ENCODE results near the gene SLC25A42.
"Not testable (repeated sequence)": the region's sequence is repeated elsewhere in the genome, so short reads cannot be mapped to it uniquely, and the experiment has no call there.

The SLC25A42 gene

DNA sequence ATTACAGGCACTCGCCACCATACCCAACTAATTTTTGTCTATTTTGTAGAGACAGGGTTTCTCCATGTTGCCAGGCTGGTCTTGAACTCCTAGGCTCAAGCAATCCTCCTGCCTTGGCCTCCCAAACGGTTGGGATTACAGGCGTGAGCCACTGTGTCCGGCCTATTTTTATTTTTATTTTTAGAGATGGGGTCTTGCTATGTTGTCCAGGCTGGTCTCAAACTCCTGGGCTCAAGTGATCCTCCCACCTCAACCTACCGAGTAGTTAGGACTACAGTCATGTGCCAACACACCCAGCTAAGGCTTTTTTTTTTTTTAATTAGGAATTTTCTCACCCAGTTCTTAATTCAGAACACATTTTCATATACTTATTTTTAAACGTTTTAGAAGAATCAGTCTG is 71.9 kb downstream of the SLC25A42 start:
- not testable (repeated sequence) for DNase-seq (ENCODE audit: low read depth)

GRCh38 chr19:19137556-19138108 is 73.8 kb downstream of the SLC25A42 start:
- no peak for DNase-seq (ENCODE audit: low read depth)

DNA sequence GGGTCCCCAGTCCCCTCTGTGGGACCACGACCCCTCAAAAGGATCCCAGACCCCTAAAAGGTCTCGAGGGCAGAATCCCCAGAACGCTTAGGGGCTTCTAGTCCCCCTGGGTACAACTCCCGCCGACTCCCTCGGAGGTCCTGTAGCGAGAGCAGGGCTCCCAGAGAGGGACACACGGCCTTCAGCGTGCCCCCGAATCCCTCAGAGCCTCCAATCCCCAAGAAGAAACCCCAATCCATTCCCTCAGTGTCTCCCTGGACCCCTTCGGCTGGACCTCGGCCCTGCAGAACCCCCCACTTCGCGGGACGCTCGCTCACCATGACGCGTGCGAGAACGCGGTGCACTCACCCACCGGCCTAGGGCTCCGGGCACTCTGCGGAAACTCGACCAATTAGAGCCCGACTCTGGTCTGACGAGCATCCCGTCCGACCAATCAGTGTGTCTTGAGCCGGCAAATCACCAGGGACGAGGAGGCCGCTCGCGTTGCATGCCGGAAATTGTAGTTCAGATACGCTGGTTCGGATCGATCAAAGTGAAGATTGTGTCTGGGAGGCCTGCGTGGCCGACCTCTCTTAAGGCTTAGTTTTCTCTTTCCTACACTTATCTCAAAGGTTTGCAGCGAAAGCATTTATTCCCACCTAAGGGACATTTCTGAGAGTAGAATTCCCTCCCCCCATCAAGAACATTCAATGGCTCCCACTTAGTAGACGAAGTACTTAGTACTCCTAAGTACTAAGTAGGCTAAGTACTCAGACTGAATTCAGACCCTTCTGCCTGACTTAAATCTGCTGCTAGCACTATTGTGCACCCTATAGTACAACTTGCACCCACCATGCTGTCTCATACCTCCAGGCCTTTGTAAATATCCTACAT is 74.6 kb downstream of the SLC25A42 start, which contains the start of gene TMEM161A:
TSS of gene TMEM161A (minus strand) at position 370 of the 873 bp plus-strand sequence. CDS start at position 320, 50 bp downstream.
- DNase-seq (ENCODE audit: low read depth) = peak; percentile 94

GRCh38 chr19:19139876-19140229 is 76.1 kb downstream of the SLC25A42 start:
- DNase-seq (ENCODE audit: low read depth) = no peak

GRCh38 chr19:19140476-19140875 is 76.7 kb downstream of the SLC25A42 start:
- no peak for DNase-seq (ENCODE audit: low read depth)

DNA sequence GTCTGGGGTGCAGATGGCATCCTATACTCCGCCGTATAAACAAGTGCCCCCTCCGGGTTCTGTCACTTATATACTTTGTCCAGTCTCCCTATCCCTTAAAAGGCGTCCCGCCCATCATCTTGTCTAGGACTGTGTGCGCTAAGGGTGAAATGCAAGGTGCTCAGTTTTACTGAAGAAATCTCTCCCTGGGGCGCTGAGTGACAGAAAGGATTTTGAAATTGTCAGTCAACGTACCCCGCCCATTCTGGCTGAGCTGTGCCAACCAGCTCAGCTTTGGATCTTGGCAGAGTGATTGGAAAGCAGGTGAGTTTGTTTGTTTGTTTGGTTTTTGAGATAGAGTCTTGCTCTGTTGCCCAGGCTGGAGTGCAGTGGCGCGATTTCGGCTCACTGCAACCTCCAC is 78.6 kb downstream of the SLC25A42 start:
- DNase-seq (ENCODE audit: low read depth) = no peak

DNA sequence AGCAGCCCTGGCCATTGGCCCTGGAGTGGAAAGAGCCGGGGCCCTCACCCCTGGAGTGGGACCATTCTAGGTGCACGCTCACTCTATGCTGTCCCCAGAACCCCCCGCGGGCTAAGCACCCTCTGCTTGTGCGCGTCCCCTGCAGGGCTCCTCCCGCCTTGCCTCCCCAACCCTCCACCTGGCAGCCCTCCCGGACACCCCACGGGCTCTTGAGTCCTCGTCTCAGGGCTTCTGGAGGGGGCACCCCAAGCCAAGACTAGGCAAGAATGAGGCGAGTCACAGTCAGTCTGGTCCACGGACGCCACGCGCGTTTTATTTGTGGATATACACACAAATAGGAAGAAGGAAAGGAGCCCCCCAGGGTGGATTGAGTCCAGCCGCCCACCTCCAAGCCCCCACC is 81.5 kb downstream of the SLC25A42 start:
- no peak for DNase-seq (ENCODE audit: low read depth)

- DNase-seq (ENCODE audit: low read depth) = peak; percentile 82
These were observed 82.2 kb downstream of the SLC25A42 start for GRCh38 chr19:19145684-19146608.

DNA sequence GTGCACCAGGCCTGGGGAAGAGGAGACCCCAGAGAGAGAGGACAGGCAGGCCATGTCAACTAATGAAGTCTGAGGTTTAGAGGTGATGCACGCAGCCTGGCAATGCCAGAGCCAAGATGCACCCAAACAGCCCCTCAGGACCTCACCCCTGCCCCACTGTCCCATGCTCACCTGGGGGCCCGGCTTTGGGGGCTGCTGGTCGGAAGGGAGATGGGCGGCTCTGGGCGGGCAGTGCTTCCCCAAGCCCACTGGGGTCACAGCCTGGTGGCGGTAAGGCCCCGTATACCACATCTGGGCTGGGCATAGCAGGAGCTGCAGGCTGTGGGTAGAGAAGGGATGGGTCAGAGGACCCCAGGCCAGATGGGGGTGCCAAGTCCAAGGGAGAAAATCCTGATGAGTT is 83.1 kb downstream of the SLC25A42 start:
- no peak for DNase-seq (ENCODE audit: low read depth)

GRCh38 chr19:19147344-19147743 is 83.5 kb downstream of the SLC25A42 start:
- DNase-seq (ENCODE audit: low read depth) = no peak

DNA sequence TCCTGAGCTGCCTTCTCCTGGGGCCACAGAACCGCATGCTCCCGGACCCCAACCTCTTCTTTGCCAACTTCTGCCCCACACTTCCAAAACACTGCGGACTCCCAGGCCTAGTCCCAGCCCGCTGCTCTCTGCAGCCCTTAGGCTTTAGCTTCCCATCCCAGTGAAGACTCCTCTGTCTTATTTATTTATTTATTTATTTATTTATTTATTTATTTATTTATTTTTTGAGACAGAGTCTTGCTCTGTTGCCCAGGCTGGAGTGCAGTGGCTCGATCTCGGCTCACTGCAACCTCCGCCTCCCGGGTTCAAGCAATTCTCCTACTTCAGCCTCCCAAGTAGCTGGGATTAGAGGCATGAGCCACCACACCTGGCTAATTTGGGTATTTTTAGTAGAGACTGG is 84.7 kb downstream of the SLC25A42 start:
- DNase-seq (ENCODE audit: low read depth) = not testable (repeated sequence)

- no peak for DNase-seq (ENCODE audit: low read depth)
These were observed 85.6 kb downstream of the SLC25A42 start for GRCh38 chr19:19149435-19149834.

DNA sequence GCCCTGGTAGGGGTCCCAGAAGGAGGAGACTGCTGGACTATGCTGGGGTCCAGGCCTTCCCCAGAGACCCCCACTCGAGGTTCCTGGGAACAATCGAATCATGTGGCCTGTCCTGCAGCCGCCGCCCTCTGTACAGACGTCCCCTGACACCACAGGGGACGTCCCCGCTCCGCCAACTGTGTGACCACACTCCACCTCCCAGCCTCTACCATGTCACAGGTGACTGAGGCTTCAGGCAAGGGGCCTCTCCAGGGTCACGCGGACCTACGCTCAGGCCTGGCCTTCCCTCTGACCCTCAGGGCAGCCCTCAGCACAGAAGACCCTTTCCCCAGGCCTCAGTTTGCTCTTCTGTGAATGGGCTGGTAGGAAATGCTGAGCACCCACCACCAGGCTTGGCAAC is 87.6 kb downstream of the SLC25A42 start:
- no peak for DNase-seq (ENCODE audit: low read depth)

- DNase-seq (ENCODE audit: low read depth) = no peak
These were observed 89.0 kb downstream of the SLC25A42 start for GRCh38 chr19:19152668-19153384.

DNA sequence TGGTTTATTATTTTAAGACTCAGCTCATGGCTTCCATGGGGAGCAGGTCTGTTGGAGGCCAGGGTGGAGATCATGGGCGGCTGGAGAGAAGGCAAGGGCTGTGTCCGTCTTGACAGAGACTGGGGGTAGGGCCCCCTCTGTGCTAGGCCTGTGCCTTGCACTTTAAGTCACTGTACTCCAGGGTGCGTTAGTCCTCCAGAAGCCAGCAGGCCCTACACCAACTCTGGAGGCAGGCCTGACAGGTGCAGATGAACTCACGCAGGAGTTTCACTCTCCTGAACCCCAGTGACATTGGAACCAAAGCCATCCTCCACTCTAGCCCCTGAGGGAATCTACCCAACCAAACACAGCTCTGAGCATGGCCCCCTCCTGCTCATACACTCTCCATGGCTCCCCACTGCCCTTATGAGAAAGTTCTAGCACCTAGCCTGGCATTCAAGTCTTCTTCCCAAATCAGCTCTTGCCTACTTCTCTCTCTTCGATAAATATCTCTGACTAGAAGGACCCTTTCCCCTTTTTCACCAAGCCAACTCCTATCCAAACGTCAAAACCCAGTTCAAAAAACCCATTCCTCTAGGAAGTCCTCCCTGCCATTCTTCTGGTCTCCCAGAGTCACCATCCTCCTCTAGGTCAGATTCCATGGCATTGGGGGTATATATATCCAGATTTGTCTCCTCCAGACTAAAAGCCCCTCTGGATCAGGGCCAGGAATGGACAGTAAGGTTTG is 91.1 kb downstream of the SLC25A42 start:
- DNase-seq (ENCODE audit: low read depth) = no peak

DNA sequence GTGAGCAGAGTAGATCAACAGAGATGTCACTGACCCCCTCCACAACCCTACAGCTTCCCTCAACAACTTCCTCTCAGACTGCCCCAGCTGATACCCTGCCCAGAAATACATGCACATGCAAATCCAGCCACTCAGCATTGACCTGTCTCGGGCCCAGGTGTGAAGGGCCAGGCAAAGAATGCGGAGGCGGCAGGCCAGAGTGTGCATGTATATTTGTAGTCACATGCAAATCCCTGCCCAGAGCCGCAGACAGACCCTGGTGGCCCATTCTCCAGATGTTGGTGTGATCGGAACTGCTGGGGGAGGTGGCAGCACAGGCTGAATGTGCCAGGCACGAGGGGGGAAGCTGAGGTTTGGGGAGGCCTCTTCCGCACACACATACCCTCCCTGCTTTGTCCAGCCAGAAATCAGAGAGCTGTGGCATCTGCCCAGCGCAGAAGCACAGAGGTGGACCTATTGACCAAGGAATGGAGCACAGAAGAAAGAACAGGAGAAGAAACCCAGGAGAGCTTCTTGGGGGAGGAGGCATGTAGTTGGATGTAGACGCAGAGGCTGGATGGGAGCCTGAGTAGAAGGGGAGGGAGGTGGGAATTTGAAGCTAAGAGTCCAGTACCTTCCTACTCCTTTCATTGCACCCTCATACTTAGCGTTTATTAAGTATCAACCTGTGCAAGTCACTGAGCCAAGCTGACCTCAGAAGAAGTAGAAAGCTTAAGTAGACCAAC is 91.9 kb downstream of the SLC25A42 start:
- no peak for DNase-seq (ENCODE audit: low read depth)

GRCh38 chr19:19157808-19158207 is 94.0 kb downstream of the SLC25A42 start:
- DNase-seq (ENCODE audit: low read depth) = no peak

DNA sequence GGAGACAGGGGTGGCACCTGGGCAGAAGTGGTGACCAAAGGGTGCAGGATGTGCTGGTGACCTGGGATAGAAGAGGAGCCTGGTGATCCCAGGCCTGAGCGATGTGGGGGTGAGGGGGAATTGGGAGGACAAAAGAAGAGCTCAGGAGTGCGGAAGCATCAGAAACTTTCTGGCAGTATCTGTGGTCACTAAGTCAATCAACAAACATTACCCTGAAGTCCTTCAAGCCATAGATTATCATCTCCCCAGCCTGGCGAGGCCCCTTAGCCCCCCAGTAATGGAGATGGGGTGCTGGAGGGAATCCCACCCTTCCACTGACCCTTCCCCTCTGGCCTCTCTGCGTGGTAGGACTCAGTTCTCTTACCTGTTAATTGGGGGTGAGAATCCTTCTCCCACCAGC is 95.7 kb downstream of the SLC25A42 start:
- DNase-seq (ENCODE audit: low read depth) = no peak

DNA sequence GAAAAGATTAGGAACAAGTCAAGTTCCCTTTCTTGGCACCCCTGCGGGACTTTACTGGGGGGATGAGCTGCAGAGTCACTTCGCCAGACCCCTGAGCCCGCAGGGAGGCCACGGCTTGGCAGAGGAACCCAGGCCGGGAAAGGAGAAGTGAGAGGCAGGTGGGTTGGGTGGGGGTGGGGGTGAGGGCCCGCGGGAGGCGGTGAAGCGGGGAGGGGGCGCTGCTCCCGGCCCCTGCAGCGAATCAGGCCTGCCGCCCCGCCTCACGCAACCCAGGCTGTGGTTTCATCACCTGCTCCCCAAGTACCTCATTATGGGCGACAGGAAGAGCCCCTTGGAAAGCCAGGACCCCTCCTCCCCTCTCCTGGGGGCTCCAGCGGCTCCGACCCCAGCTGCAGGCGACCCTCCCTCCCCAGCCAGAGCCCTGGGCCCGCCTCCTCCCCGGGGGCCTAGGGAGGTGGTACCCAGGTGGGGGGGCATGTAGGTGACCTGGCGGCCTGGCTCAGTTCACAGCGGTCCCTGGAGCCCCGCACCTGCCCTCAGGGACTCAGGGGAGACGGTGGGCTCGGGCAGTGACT is 96.8 kb downstream of the SLC25A42 start:
- no peak for DNase-seq (ENCODE audit: low read depth)

DNA sequence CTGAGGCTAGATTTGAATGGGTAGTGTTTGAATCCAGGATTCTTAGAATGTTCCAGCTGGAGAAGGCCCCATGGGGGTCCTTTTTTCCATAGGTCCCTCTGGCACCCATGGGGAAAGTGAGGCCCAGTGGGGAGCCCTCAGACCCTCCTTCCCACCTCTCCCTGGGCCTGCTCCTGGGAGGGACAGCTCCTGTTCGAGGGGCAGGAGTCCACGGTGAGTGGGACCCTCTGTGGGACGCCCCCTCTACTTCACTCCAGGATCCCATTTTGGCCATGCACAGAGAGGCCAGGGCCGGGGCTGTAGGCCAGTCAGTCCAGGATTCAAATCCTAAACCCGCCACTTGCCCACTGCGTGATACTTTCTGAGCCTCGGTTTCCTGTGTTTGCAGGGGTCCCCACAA is 98.7 kb downstream of the SLC25A42 start:
- DNase-seq (ENCODE audit: low read depth) = no peak
